ENCODE results near the gene CIRBP.
A peak's percentile ranks its signal among the peaks of the same experiment; 100 is the strongest.
"Not testable (repeated sequence)": the region's sequence is repeated elsewhere in the genome, so short reads cannot be mapped to it uniquely, and the experiment has no call there.

CIRBP gene

GRCh38 chr19:1244693-1245451, 24.3 kb upstream of the CIRBP start:
- no peak for ATAC-seq

- ATAC-seq = no peak
Observed at GRCh38 chr19:1245494-1246264, 23.5 kb upstream of the CIRBP start.

- ATAC-seq = not testable (repeated sequence)
Observed at GRCh38 chr19:1246265-1247087, 22.7 kb upstream of the CIRBP start.

GRCh38 chr19:1247748-1248138, 21.4 kb upstream of the CIRBP start:
- ATAC-seq = no peak

GRCh38 chr19:1248139-1248785, 20.9 kb upstream of the CIRBP start, which contains the start of gene MIDN:
Gene MIDN, plus strand, starts transcription at chr19:1248583. Its CDS starts 1,714 bp downstream, at chr19:1250297.
- ATAC-seq = peak; percentile 4 to 6

- peak; percentile 30 to 35 for ATAC-seq
Observed at GRCh38 chr19:1248786-1249297, 20.3 kb upstream of the CIRBP start.

- ATAC-seq = peak; percentile 65 to 71
Observed at GRCh38 chr19:1249298-1249989, 19.7 kb upstream of the CIRBP start.

GRCh38 chr19:1249990-1250436, 19.1 kb upstream of the CIRBP start:
- no peak for ATAC-seq

- ATAC-seq = no peak
Observed at GRCh38 chr19:1250437-1251260, 18.5 kb upstream of the CIRBP start.

GRCh38 chr19:1251330-1252220, 17.6 kb upstream of the CIRBP start:
- ATAC-seq = no peak

GRCh38 chr19:1252221-1252820, 16.8 kb upstream of the CIRBP start:
- no peak for ATAC-seq

- ATAC-seq = peak; percentile 10 to 33
Observed at GRCh38 chr19:1252821-1253513, 16.2 kb upstream of the CIRBP start.

GRCh38 chr19:1253514-1254080, 15.5 kb upstream of the CIRBP start:
- ATAC-seq = no peak

GRCh38 chr19:1254081-1254527, 15.0 kb upstream of the CIRBP start:
- no peak for ATAC-seq

GRCh38 chr19:1254530-1255185, 14.5 kb upstream of the CIRBP start:
- no peak for ATAC-seq

GRCh38 chr19:1255186-1256161, 13.7 kb upstream of the CIRBP start:
- no peak for ATAC-seq
